GM13976 (cell line): ENCODE data around the gene HEMK1.
A peak's percentile ranks its signal among the peaks of the same experiment; 100 is the strongest.

Experiments used
- DNase-seq: peaks from one replicate; pipeline ENCODE4 v3.0.0; 2012; ENCODE audit warnings: low spot score
- CTCF ChIP-seq: IDR thresholded peaks from 2 replicates; pipeline ENCODE4 v1.5.1; 2012; ENCODE audit warnings: borderline replicate concordance, mild to moderate bottlenecking; ENCODE audit not compliant: insufficient read depth; ENCODE audit errors: extremely low read depth, missing control alignments, control extremely low read depth
- in situ Hi-C: fragments of 300-500 bp; cut with MboI; formaldehyde crosslinking; loops from one replicate; pipeline ENCODE4 v1.12.0; 2022; ENCODE audit warnings: low sequenced_read_pairs, mixed read lengths, inconsistent platforms; ENCODE audit not compliant: unreplicated experiment

The HEMK1 gene

DNA sequence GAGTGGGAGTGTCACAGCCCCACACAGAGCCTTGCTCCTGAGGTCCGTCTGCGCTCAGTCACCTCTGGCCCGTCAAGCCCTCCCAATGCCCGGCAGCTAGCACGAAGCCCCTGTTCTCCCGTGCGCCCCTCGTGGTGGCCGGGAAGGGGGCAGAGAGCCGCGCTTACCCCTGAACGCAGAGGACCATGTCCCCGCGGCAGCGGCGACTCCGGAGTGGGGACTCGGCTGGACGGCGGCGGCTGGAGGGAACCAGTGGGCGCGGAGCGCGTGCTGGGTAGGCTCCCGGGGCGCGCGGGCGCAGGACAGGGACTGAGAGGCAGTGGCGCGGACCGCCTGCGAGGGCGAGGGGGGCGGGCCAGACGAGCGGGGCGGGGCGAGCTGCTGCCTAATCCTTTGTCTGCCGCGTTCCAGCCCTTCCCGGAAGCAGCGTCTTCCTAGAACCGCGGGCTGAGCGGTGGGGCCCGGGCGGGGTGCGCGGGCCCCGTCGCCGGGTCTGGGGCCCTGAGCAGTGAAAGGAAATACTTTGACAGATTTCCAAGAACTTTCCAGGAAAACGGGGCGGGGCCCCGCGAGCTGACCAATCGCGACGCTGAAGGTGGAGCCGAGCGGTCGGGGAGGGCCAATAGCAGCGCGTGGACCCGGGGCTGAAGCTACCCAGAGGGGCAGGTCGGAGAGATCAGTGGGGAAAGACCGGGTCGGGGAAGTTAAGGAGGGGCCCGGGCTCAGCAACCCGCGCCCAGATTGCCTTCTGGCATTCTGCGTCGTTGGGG, 42.3 kb downstream of the HEMK1 start, which contains the start of gene CISH:
Gene CISH, minus strand, starts transcription at position 311 of the 770 bp plus-strand sequence. Its CDS starts 124 bp downstream, at position 187.
- in situ Hi-C loops: loop anchor here (5.0 kb wide), 1 partner anchor 39 kb away; no protein-coding TSS in a partner anchor
- TF ChIP-seq CTCF: no peak
- peak; percentile 94 for DNase-seq

GRCh38 chr3:50612234-50612882, 43.0 kb downstream of the HEMK1 start:
- TF ChIP-seq CTCF: no peak
- in situ Hi-C loops: loop anchor here (5.0 kb wide), 1 partner anchor 40 kb away; no protein-coding TSS in a partner anchor
- no peak for DNase-seq

- in situ Hi-C loops: loop anchor here (5.0 kb wide), 1 partner anchor 41 kb away; no protein-coding TSS in a partner anchor
- no peak for DNase-seq
- no peak for TF ChIP-seq CTCF
These were observed 43.9 kb downstream of the HEMK1 start for GRCh38 chr3:50612970-50613846.

DNA sequence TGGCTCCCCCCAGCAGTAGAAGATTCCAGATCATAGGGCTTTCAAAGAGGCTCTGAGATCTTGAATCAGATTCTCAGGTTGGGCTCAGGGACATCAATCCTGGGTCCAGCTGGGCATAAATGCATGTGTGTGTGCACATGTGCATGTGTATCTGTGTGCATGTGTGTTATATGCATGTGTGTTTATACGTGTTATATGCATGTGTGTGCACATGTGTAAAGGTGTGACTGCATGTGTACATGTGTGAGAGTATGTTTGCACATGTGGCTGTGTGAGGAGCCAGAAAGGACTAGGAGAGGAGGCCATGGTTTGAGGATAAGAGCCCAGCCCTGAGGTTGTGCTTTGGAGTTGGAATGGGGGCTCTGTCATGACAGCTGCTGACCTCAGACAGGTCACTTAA, 45.9 kb downstream of the HEMK1 start:
- DNase-seq: no peak
- in situ Hi-C loops: no loop called here
- no peak for TF ChIP-seq CTCF

GRCh38 chr3:50616003-50616769, 46.9 kb downstream of the HEMK1 start:
- peak; percentile 97 for TF ChIP-seq CTCF
- in situ Hi-C loops: no loop called here
- DNase-seq: peak; percentile 85

DNA sequence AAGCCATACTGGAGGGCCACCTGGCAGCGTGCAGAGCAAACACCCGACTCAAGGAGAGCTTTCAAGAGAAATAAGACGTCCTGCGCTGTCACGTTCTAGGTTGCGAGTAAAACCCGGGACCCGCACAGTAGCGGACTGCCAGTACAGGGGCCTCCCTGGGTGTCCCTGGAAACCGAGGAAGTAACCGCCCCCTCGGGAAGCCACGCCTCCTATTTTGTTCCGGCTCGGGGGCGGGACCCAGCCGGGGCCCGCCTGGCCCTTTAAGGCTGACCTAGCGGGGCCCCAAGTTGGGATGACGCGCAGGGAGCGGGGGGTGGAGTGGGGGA, 47.4 kb downstream of the HEMK1 start:
- TF ChIP-seq CTCF: no peak
- in situ Hi-C loops: no loop called here
- DNase-seq: peak; percentile 95
